ENCODE data around the gene NAT9.

- TF ChIP-seq CTCF (IDR thresholded peaks at IDR 0.05; ENCODE audit: poor library complexity) (no peak), EZH2 (IDR thresholded peaks at IDR 0.05; ENCODE audit: borderline replicate concordance) (no peak), EZH2phosphoT487 (IDR thresholded peaks at IDR 0.05; ENCODE audit: low read depth, severe bottlenecking, unreplicated experiment) (no peak)
These were observed 46.3 kb upstream of the NAT9 start for GRCh38 chr17:74822335-74822938.
